Measurements from ENCODE around the gene ZNF69.

The ZNF69 gene

GRCh38 chr19:11950312-11950711 lies 62.7 kb downstream of the ZNF69 start:
- Mint-ChIP-seq H3K36me3 (ENCODE audit: low read depth) (peaks cover 97% of the 10 kb centered on the region), H3K4me1 (no peaks in the 10 kb centered on the region), H3K27ac (no peak overlapping the region), H3K4me3 (no peak overlapping the region), H3K9me3 (peaks cover 92% of the 10 kb centered on the region), H3K27me3 (ENCODE audit: low read depth) (peaks cover 5% of the 10 kb centered on the region)
- no peak for TF ChIP-seq CTCF (IDR thresholded peaks at IDR 0.05; ENCODE audit: unreplicated experiment in 3 of 3)

Data from nephron (organoid).